Caco-2 (cell line): ENCODE data around the gene SOCS1. TPM values are rescaled to one million over a fixed set of nuclear protein-coding genes. Genes with fewer than 3 reads are reported as not detected.

Experiments
- BruUV-seq: library from RNA; stranded (reverse); fragments of 400-500 nt; replicated peaks from 2 replicates; lab custom pipeline; 2021; lab: Mats Ljungman, UMichigan
- CTCF ChIA-PET: fragments of 300-600 bp; sonication (Branson Sonifier 250); formaldehyde crosslinking; loops from one replicate; lab custom pipeline; 2022; ENCODE audit warnings: antibody characterized with exemption; lab: Charles Lee
- POLR2A ChIA-PET: fragments of 300-600 bp; sonication (Branson Sonifier 250); formaldehyde crosslinking; loops from one replicate; lab custom pipeline; 2022; ENCODE audit warnings: antibody characterized with exemption; lab: Charles Lee
- DNase-seq, 2 experiments: peaks; one replicate each; pipeline versions ENCODE4 v3.0.0 to v3.0.0-alpha.2; 2020 to 2022
- H3K27me3 ChIP-seq: replicated peaks from 2 replicates; pipeline ENCODE4 v1.6.0; 2011; ENCODE audit warnings: low read length; ENCODE audit not compliant: control insufficient read depth, insufficient read depth
- H3K36me3 ChIP-seq: 2 replicates; pipeline ENCODE4 v1.5.1; 2011; ENCODE audit warnings: low read length; ENCODE audit not compliant: control insufficient read depth, insufficient read depth
- H3K4me1 ChIP-seq: fragments of 250-450 bp; sonication (Bioruptor Pico); 2 replicates; pipeline ENCODE4 v1.5.1; 2020; ENCODE audit warnings: mild to moderate bottlenecking
- H3K4me3 ChIP-seq: 2 replicates; pipeline ENCODE4 v1.5.1; 2011; ENCODE audit warnings: low read depth, mild to moderate bottlenecking, control low read depth, low read length
- H3K9me3 ChIP-seq: fragments of 250-450 bp; sonication (Bioruptor Pico); 2 replicates; pipeline ENCODE4 v1.5.1; 2020; ENCODE audit warnings: mild to moderate bottlenecking, moderate library complexity
- H3K27ac Mint-ChIP-seq: one replicate; pipeline ENCODE4 v1.8.0; 2022; ENCODE audit warnings: mixed read lengths; ENCODE audit not compliant: unreplicated experiment
- H3K27me3 Mint-ChIP-seq: one replicate; pipeline ENCODE4 v1.8.0; 2022; ENCODE audit warnings: mixed read lengths; ENCODE audit not compliant: insufficient read depth, unreplicated experiment
- H3K36me3 Mint-ChIP-seq: one replicate; pipeline ENCODE4 v1.8.0; 2022; ENCODE audit warnings: mild to moderate bottlenecking, mixed read lengths; ENCODE audit not compliant: insufficient read depth, unreplicated experiment
- H3K4me1 Mint-ChIP-seq: one replicate; pipeline ENCODE4 v1.8.0; 2022; ENCODE audit warnings: low read depth, mixed read lengths; ENCODE audit not compliant: unreplicated experiment
- H3K4me3 Mint-ChIP-seq: one replicate; pipeline ENCODE4 v1.8.0; 2022; ENCODE audit warnings: mild to moderate bottlenecking, moderate library complexity, mixed read lengths; ENCODE audit not compliant: unreplicated experiment
- H3K9me3 Mint-ChIP-seq: one replicate; pipeline ENCODE4 v1.8.0; 2022; ENCODE audit warnings: mixed read lengths; ENCODE audit not compliant: unreplicated experiment
- intact Hi-C: fragments of 100-400 bp; cut with micrococcal nuclease; formaldehyde crosslinking; loops from one replicate; pipeline ENCODE4 v1.10.0; 2022; ENCODE audit not compliant: unreplicated experiment
- total RNA-seq: library from RNA; stranded (reverse); gene quantifications from 2 replicates; pipeline ENCODE4 v1.2.3, GENCODE V29; 2022
- TF ChIP-seq, protein P1 (sequence below), 2 experiments: fragments of 200-600 bp in 1 of 2; IDR thresholded peaks; 1 replicate in 1 of 2; 2 replicates in 1 of 2; pipeline versions ENCODE4 v1.5.1 to v1.8.0; 2011 to 2022; ENCODE audit warnings: antibody characterized with exemption in 1 of 2, control low read depth in 1 of 2, inconsistent platforms in 1 of 2, low read depth in 1 of 2, low read length in 1 of 2, mild to moderate bottlenecking in 1 of 2, moderate library complexity in 1 of 2; ENCODE audit not compliant: insufficient read depth in 1 of 2, severe bottlenecking in 1 of 2, unreplicated experiment in 1 of 2

The SOCS1 gene
- total RNA-seq, 1 experiment from 2014 or later: 13.2 TPM

DNA sequence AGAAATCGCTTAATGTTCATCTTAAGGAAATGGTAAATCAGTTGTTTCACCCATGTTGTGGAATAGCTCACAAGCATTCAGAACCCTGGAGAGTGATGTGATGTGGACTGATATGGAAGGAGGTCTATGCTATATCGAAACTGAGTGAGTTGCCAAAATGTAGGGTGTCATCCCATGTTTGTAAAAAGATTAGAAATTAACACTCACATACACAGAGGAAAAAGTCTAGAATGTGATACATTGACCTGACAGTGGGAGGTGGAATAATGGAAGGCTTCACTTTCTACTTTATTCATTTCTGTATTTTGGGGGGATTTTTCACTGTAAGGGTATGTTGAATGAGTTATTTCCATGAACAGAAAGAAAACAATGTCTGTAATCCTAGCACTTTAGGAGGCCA is 29.8 kb upstream of the SOCS1 start:
- no TSS peak for BruUV-seq
- no peaks in the 10 kb centered on the region for H3K36me3 ChIP-seq
- H3K4me3 ChIP-seq: no peak overlapping the region
- Mint-ChIP-seq H3K36me3 (no peaks in the 10 kb centered on the region), H3K27me3 (no peaks in the 10 kb centered on the region), H3K9me3 (no peaks in the 10 kb centered on the region), H3K4me3 (no peak overlapping the region), H3K4me1 (peaks cover 12% of the 10 kb centered on the region), H3K27ac (no peak overlapping the region)
- CTCF ChIA-PET: no interaction called here
- no peaks in the 10 kb centered on the region for H3K27me3 ChIP-seq
- H3K4me1 ChIP-seq: peaks cover 4% of the 10 kb centered on the region
- POLR2A ChIA-PET: interaction anchor here (0.6 kb wide), 1 partner anchor 24 kb away, joined by 6 read pairs; no protein-coding TSS in a partner anchor
- TF ChIP-seq, protein P1, sequence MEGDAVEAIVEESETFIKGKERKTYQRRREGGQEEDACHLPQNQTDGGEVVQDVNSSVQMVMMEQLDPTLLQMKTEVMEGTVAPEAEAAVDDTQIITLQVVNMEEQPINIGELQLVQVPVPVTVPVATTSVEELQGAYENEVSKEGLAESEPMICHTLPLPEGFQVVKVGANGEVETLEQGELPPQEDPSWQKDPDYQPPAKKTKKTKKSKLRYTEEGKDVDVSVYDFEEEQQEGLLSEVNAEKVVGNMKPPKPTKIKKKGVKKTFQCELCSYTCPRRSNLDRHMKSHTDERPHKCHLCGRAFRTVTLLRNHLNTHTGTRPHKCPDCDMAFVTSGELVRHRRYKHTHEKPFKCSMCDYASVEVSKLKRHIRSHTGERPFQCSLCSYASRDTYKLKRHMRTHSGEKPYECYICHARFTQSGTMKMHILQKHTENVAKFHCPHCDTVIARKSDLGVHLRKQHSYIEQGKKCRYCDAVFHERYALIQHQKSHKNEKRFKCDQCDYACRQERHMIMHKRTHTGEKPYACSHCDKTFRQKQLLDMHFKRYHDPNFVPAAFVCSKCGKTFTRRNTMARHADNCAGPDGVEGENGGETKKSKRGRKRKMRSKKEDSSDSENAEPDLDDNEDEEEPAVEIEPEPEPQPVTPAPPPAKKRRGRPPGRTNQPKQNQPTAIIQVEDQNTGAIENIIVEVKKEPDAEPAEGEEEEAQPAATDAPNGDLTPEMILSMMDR (IDR thresholded peaks at IDR 0.05; ENCODE audit: insufficient read depth in 1 of 2, low read depth in 1 of 2, low read length in 1 of 2, severe bottlenecking in 1 of 2, unreplicated experiment in 1 of 2): no peak
- no peaks in the 10 kb centered on the region for H3K9me3 ChIP-seq
- intact Hi-C loops: no loop called here
- no peak for DNase-seq

DNA sequence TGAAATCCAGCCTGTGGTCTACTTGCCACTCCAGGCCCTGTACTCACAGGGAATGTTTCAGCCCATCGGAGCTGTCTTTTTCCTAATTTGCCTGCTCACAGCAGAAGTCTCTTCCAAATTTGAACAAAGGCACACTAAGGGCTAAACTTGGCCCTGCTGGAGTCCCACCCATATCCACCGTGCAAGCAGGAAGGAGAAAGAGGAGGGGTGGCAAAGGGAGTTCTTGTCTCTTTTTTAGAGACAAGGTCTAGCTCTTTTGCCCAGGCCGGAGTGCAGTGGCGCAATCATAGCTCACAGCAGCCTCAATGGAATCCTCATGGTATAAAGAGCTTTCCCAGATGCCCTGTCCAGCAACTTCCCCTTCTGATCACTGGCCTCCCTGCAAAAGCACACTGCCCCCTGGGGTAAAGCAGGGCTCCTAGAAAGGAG is 27.8 kb upstream of the SOCS1 start:
- no TSS peak for BruUV-seq
- DNase-seq: peak in 1 of 2 experiments; percentile 32
- H3K27me3 ChIP-seq: no peaks in the 10 kb centered on the region
- no peak overlapping the region for H3K4me3 ChIP-seq
- Mint-ChIP-seq H3K4me1 (peaks cover 16% of the 10 kb centered on the region), H3K4me3 (no peak overlapping the region), H3K27me3 (no peaks in the 10 kb centered on the region), H3K36me3 (no peaks in the 10 kb centered on the region), H3K27ac (no peak overlapping the region), H3K9me3 (no peaks in the 10 kb centered on the region)
- no peaks in the 10 kb centered on the region for H3K36me3 ChIP-seq
- TF ChIP-seq, protein P1 (IDR thresholded peaks at IDR 0.05; ENCODE audit: insufficient read depth in 1 of 2, low read depth in 1 of 2, low read length in 1 of 2, severe bottlenecking in 1 of 2, unreplicated experiment in 1 of 2): peak in 1 of 2 experiments; percentile 19
- POLR2A ChIA-PET: interaction anchor here (0.6 to 1.1 kb wide), 2 partner anchors 28 to 363 kb away, joined by 3 to 7 read pairs; partner anchors contain the start of gene SOCS1
- CTCF ChIA-PET: interaction anchor here (0.9 to 1.5 kb wide), 3 partner anchors 24 to 88 kb away, joined by 3 to 7 read pairs (median 3); partner anchors contain the start of gene SOCS1
- intact Hi-C loops: no loop called here
- no peaks in the 10 kb centered on the region for H3K9me3 ChIP-seq
- peaks cover 19% of the 10 kb centered on the region for H3K4me1 ChIP-seq

DNA sequence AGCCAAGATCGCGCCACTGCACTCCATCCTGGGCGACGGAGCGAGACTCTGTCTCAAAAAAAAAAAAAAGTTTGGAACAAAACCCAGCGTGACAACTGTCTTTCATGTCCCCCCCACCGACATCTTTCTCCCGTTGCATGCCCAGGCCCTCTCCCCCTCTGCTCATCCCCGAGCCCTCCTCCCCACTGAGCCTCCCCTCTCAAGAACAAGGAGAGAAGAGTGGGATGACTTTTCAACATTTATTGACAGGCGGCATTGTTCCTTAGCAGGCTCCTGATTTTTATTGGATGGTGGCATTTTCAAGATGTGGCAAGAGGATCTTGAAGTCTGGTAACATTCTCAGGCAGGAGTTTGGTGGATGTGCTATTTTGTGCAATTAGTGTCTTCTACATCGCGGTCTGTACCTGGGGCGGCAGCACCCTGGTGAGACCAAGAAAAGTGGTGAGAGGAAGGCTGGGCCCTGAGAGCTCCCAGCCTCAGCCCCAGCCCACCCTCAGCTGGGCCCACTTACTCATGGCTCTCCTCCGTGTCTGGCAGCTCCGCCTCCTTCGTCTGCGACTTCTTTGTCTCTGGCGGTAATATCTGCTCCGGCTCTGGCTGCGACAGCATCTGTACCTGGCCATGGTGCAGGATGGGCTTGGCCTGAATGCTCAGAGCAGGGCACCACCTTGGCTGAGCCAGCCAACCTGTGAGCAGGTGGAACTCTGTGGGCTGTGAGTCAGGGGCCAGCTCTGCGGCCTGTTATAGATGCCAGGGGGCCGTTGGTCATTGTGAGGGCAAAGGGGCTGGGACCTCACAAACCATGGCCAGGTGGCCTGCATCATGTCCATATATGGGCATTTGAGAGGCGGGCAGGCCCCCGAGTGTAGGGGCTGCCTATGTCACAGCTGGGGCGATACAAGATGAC is 24.9 kb upstream of the SOCS1 start, which contains the start of gene PRM1:
PRM1 (minus strand) TSS at position 715 of the 907 bp plus-strand sequence; CDS start at position 623, 92 bp downstream.
- DNase-seq: no peak
- H3K9me3 ChIP-seq: no peaks in the 10 kb centered on the region
- H3K4me3 ChIP-seq: no peak within 1 kb of the TSS
- peak within 1 kb of the TSS; percentile 38 for H3K4me3 Mint-ChIP-seq
- H3K4me1 ChIP-seq: peaks cover 21% of the 10 kb centered on the region
- H3K36me3 ChIP-seq: no peaks in the 10 kb centered on the region
- peaks cover 16% of the 10 kb centered on the region for H3K4me1 Mint-ChIP-seq
- ChIA-PET CTCF (interaction anchor here (0.6 kb wide), 1 partner anchor 17 kb away, joined by 3 read pairs; no protein-coding TSS in a partner anchor), POLR2A (interaction anchor here (1.3 kb wide), 1 partner anchor 25 kb away, joined by 21 read pairs; the partner anchor contains the start of gene SOCS1)
- TF ChIP-seq, protein P1 (IDR thresholded peaks at IDR 0.05; ENCODE audit: insufficient read depth in 1 of 2, low read depth in 1 of 2, low read length in 1 of 2, severe bottlenecking in 1 of 2, unreplicated experiment in 1 of 2): no peak
- BruUV-seq: no TSS peak
- no peaks in the 10 kb centered on the region for H3K9me3 Mint-ChIP-seq
- H3K27ac Mint-ChIP-seq: peak within 1 kb of the TSS; percentile 87
- no peaks in the 10 kb centered on the region for H3K36me3 Mint-ChIP-seq
- H3K27me3 Mint-ChIP-seq: no peaks in the 10 kb centered on the region
- H3K27me3 ChIP-seq: no peaks in the 10 kb centered on the region
- intact Hi-C loops: no loop called here
